Activated CD8-positive, alpha-beta memory T cell treated with anti-CD3 and anti-CD28 coated beads, Interleukin-2, amount 10 ng/mL, durations not matched to agents 7 days and 5 days (primary cell): ENCODE data around the gene PYGB. TPM values are rescaled to one million over a fixed set of nuclear protein-coding genes. Genes with fewer than 3 reads are reported as not detected.
A peak's percentile ranks its signal among the peaks of the same experiment; 100 is the strongest.

Source experiments
- ATAC-seq: fragments of 150-1000 bp; cut with Tn5 transposase; one replicate; pipeline ENCODE4 v1.10.0; 2021; ENCODE audit warnings: moderate library complexity
- CTCF ChIA-PET: fragments of 350-600 bp; sonication (Branson Sonifier 250); formaldehyde crosslinking; loops from one replicate; lab custom pipeline; 2021; ENCODE audit warnings: antibody characterized with exemption; lab: Charles Lee
- DNase-seq: peaks from one replicate; pipeline ENCODE4 v3.0.0-alpha.2; 2020
- H3K27ac Mint-ChIP-seq: one replicate; pipeline ENCODE4 v1.8.0; 2021; ENCODE audit warnings: mild to moderate bottlenecking, mixed read lengths
- H3K27me3 Mint-ChIP-seq: one replicate; pipeline ENCODE4 v1.8.0; 2021; ENCODE audit warnings: mixed read lengths
- H3K36me3 Mint-ChIP-seq: one replicate; pipeline ENCODE4 v1.8.0; 2021; ENCODE audit warnings: mild to moderate bottlenecking, mixed read lengths
- H3K4me1 Mint-ChIP-seq: one replicate; pipeline ENCODE4 v1.8.0; 2021; ENCODE audit warnings: mixed read lengths
- H3K4me3 Mint-ChIP-seq: one replicate; pipeline ENCODE4 v1.8.0; 2021; ENCODE audit warnings: mild to moderate bottlenecking, moderate library complexity, mixed read lengths
- H3K9me3 Mint-ChIP-seq: one replicate; pipeline ENCODE4 v1.8.0; 2022; ENCODE audit warnings: low read depth, mixed read lengths
- total RNA-seq, 2 experiments: library from RNA; stranded (reverse); gene quantifications; one replicate each; pipeline ENCODE4 v1.2.3, GENCODE V29; 2021

The PYGB gene
- total RNA-seq, 2 experiments from 2014 or later, result 28.4 to 36.8 TPM

- Mint-ChIP-seq H3K4me3 (no peak overlapping the region), H3K36me3 (no peaks in the 10 kb centered on the region), H3K9me3 (no peaks in the 10 kb centered on the region), H3K27me3 (no peaks in the 10 kb centered on the region), H3K27ac (no peak overlapping the region), H3K4me1 (peaks cover 16% of the 10 kb centered on the region)
- no peak for DNase-seq
- no peak for ATAC-seq
- CTCF ChIA-PET, result interaction anchor here (1.0 to 1.1 kb wide), 2 partner anchors 12 to 31 kb away, joined by 3 read pairs; no protein-coding TSS in a partner anchor
These were observed 27.7 kb upstream of the PYGB start for GRCh38 chr20:25220021-25220730.

GRCh38 chr20:25220810-25221591 is 26.9 kb upstream of the PYGB start:
- no peak overlapping the region for H3K27ac Mint-ChIP-seq
- no peaks in the 10 kb centered on the region for H3K27me3 Mint-ChIP-seq
- H3K36me3 Mint-ChIP-seq, result no peaks in the 10 kb centered on the region
- no peak overlapping the region for H3K4me3 Mint-ChIP-seq
- CTCF ChIA-PET, result interaction anchor here (1.0 to 1.3 kb wide), 4 partner anchors 11 to 31 kb away, joined by 3 read pairs; no protein-coding TSS in a partner anchor
- DNase-seq (no peak), ATAC-seq (no peak)
- no peaks in the 10 kb centered on the region for H3K9me3 Mint-ChIP-seq
- H3K4me1 Mint-ChIP-seq, result peaks cover 16% of the 10 kb centered on the region

GRCh38 chr20:25221592-25222460 is 26.1 kb upstream of the PYGB start:
- Mint-ChIP-seq H3K36me3 (no peaks in the 10 kb centered on the region), H3K4me3 (no peak overlapping the region), H3K9me3 (no peaks in the 10 kb centered on the region), H3K27ac (no peak overlapping the region), H3K27me3 (no peaks in the 10 kb centered on the region), H3K4me1 (peaks cover 16% of the 10 kb centered on the region)
- ATAC-seq (no peak), DNase-seq (no peak)
- CTCF ChIA-PET, result interaction anchor here (1.0 to 1.3 kb wide), 2 partner anchors 13 to 25 kb away, joined by 3 read pairs; no protein-coding TSS in a partner anchor

GRCh38 chr20:25222461-25223178 is 25.3 kb upstream of the PYGB start:
- Mint-ChIP-seq H3K4me3 (no peak overlapping the region), H3K4me1 (peaks cover 16% of the 10 kb centered on the region), H3K36me3 (no peaks in the 10 kb centered on the region), H3K27me3 (no peaks in the 10 kb centered on the region), H3K9me3 (no peaks in the 10 kb centered on the region), H3K27ac (peak overlapping the region; percentile 78)
- DNase-seq (no peak), ATAC-seq (no peak)
- CTCF ChIA-PET, result interaction anchor here (1.1 to 2.3 kb wide), 3 partner anchors 12 to 177 kb away, joined by 3 to 8 read pairs (median 4); no protein-coding TSS in a partner anchor

GRCh38 chr20:25223179-25223661 is 24.7 kb upstream of the PYGB start:
- Mint-ChIP-seq H3K4me3 (no peak overlapping the region), H3K27ac (peak overlapping the region; percentile 78), H3K4me1 (peaks cover 16% of the 10 kb centered on the region), H3K36me3 (no peaks in the 10 kb centered on the region), H3K27me3 (no peaks in the 10 kb centered on the region), H3K9me3 (no peaks in the 10 kb centered on the region)
- CTCF ChIA-PET, result interaction anchor here (0.7 to 2.3 kb wide), 5 partner anchors 15 to 176 kb away, joined by 4 to 8 read pairs (median 4); no protein-coding TSS in a partner anchor
- peak; percentile 90 for ATAC-seq
- peak; percentile 83 for DNase-seq

GRCh38 chr20:25223765-25224720 is 23.8 kb upstream of the PYGB start:
- Mint-ChIP-seq H3K27me3 (no peaks in the 10 kb centered on the region), H3K27ac (peak overlapping the region; percentile 78)
- CTCF ChIA-PET, result interaction anchor here (0.7 to 2.3 kb wide), 5 partner anchors 16 to 175 kb away, joined by 4 to 8 read pairs (median 4); no protein-coding TSS in a partner anchor

GRCh38 chr20:25224941-25225340 is 22.9 kb upstream of the PYGB start:
- H3K9me3 Mint-ChIP-seq, result no peaks in the 10 kb centered on the region
- no peaks in the 10 kb centered on the region for H3K27me3 Mint-ChIP-seq
- no peaks in the 10 kb centered on the region for H3K36me3 Mint-ChIP-seq
- DNase-seq (no peak), ATAC-seq (no peak)
- H3K4me1 Mint-ChIP-seq, result peaks cover 16% of the 10 kb centered on the region
- no peak overlapping the region for H3K4me3 Mint-ChIP-seq
- CTCF ChIA-PET, result interaction anchor here (2.3 kb wide), 1 partner anchor 174 kb away, joined by 8 read pairs; no protein-coding TSS in a partner anchor
- no peak overlapping the region for H3K27ac Mint-ChIP-seq

More at GRCh38 chr20:25223765-25224720, 23.8 kb upstream of the PYGB start:
- Mint-ChIP-seq H3K4me1 (peaks cover 16% of the 10 kb centered on the region), H3K36me3 (no peaks in the 10 kb centered on the region), H3K9me3 (no peaks in the 10 kb centered on the region), H3K4me3 (no peak overlapping the region)
- DNase-seq (no peak), ATAC-seq (no peak)

GRCh38 chr20:25225642-25226432 is 22.0 kb upstream of the PYGB start:
- Mint-ChIP-seq H3K4me3 (no peak overlapping the region), H3K27ac (no peak overlapping the region), H3K4me1 (peaks cover 16% of the 10 kb centered on the region), H3K9me3 (no peaks in the 10 kb centered on the region), H3K36me3 (no peaks in the 10 kb centered on the region), H3K27me3 (no peaks in the 10 kb centered on the region)
- CTCF ChIA-PET, result interaction anchor here (0.9 kb wide), 1 partner anchor 22 kb away, joined by 3 read pairs; the partner anchor contains the start of gene PYGB
- DNase-seq (no peak), ATAC-seq (no peak)

GRCh38 chr20:25226433-25227316 is 21.2 kb upstream of the PYGB start:
- Mint-ChIP-seq H3K27ac (no peak overlapping the region), H3K36me3 (no peaks in the 10 kb centered on the region), H3K27me3 (no peaks in the 10 kb centered on the region), H3K4me3 (no peak overlapping the region), H3K9me3 (no peaks in the 10 kb centered on the region), H3K4me1 (peaks cover 16% of the 10 kb centered on the region)
- no peak for ATAC-seq
- no peak for DNase-seq
- CTCF ChIA-PET, result interaction anchor here (0.9 kb wide), 1 partner anchor 21 kb away, joined by 3 read pairs; the partner anchor contains the start of gene PYGB

- Mint-ChIP-seq H3K27me3 (no peaks in the 10 kb centered on the region), H3K4me3 (no peak overlapping the region), H3K27ac (no peak overlapping the region), H3K9me3 (no peaks in the 10 kb centered on the region), H3K4me1 (peaks cover 16% of the 10 kb centered on the region), H3K36me3 (no peaks in the 10 kb centered on the region)
- CTCF ChIA-PET, result no interaction called here
- DNase-seq (no peak), ATAC-seq (no peak)
These were observed 20.5 kb upstream of the PYGB start for GRCh38 chr20:25227317-25227831.
